GM10266 (cell line): ENCODE measurements around the gene IGSF1.

Experiments
- DNase-seq: peaks from one replicate; pipeline ENCODE4 v3.0.0; 2012; ENCODE audit errors: extremely low spot score
- CTCF ChIP-seq: IDR thresholded peaks from 2 replicates; pipeline ENCODE4 v1.5.1; 2012; ENCODE audit warnings: mild to moderate bottlenecking, low read depth; ENCODE audit not compliant: control insufficient read depth, insufficient read depth; ENCODE audit errors: missing control alignments

IGSF1 gene

DNA sequence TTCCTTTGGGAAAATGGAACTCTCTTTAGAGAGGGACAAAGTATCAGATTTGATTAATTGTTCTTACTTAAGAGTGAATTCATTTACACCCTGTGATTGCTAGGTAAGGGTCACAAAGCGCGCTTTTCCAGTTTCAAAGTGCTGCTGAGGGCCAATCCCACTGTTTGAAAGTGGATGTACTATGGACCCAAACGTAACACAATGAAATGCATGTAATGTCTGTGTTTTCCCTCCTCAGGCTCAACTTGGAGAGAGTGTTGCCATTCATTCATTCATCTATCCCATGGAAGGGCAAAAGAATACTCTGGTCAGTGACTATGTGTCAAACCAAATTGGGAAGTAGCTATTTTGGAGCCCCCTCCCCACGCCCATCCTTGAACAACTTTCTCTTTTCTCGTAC is 16.1 kb downstream of the IGSF1 start:
- DNase-seq = no peak

GRCh38 chrX:131271826-131272225 is 17.3 kb downstream of the IGSF1 start:
- DNase-seq = no peak
- TF ChIP-seq CTCF = no peak

More for the DNA sequence above, 16.1 kb downstream of the IGSF1 start:
- TF ChIP-seq CTCF = no peak

- TF ChIP-seq CTCF = no peak
- no peak for DNase-seq
These were observed 17.8 kb downstream of the IGSF1 start for GRCh38 chrX:131271274-131271673.

GRCh38 chrX:131270080-131270479 is 19.0 kb downstream of the IGSF1 start:
- no peak for DNase-seq
- no peak for TF ChIP-seq CTCF

DNA sequence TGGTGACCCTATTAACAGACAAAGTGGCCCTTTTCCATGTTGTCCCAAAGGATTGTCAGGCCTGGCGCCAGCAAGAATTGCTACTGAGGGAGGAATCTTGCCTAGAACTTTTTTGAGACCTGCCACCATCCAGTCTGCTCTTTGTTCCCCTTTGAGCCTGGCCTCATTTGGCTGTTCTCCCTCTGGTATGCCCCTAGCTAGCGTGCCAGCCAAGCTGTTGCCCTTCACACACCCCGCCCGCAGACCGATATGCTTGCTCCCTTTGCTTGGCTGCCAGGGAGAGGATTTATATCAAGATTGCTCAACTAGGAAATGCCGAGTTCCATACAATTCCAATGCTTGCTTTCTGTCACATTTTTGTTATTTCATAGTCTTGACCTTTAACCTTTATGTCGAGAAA is 24.4 kb downstream of the IGSF1 start:
- no peak for TF ChIP-seq CTCF
- no peak for DNase-seq

DNA sequence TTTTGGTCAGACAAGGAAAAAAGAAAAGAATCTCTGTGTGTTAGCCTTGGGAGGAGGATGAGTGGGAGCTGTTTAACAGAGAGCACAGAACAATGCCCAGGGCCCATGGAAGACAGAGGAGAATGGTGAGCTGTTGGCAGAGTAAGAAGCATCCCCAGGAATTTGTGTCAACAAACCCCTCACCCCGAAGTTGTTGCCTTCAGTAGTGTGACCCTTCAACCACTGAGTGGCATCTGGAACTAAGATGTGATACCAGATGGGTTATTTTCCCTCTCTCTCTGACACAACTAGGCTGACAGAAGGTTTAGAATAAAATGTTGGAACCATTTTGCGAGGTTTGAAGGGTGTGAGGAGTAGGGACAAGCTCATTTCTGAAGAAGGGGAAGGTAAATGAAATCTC is 25.1 kb downstream of the IGSF1 start:
- TF ChIP-seq CTCF = no peak
- DNase-seq = no peak

DNA sequence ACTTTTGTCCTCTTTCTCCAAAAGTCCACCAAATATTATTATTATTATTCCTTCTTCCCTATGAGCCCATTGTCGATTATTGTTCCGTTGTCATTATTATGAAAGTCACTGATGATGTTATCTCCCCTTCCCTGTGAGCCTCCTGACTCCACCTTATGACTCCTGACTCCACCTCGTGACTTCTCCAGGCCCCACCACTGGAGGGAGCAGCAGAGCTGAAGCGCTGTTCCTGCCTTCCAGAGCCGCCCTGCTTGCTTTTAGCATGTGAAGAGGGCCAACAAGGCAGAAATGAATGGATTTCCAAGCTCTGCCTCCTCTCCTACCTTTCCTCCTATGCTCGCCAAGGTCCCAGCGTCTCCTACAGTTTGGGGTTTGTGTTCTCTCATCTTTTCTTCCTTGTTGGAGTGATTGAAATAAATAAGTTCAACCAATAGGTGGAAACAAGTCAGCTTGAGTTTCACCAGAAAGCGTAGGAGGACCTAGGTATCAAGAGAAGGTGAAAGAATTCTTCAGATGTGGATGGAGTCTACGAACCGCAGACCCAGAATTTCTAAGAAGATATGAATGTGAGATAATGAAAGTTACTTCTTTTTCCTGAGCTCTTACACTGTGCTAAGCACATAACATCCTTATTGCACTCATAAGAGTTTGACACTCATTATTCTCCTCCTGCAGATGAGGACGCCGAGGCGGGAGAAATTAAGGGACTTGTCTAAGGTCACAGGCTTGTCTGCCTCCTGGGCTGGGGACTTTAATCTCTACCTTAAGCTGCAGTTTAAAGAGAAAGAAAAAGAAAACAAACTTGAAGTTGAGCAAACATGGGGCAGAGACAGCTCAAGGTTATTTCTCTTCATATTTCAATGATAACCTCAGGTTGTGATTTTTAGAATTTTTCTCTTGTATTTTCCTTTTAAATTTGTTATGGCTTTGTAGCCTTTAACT is 26.1 kb downstream of the IGSF1 start:
- peak; percentile 40 for TF ChIP-seq CTCF
- no peak for DNase-seq
